Stomach (tissue), 9 donors: Measurements from ENCODE around the gene WASL. TPM values are rescaled to one million over a fixed set of nuclear protein-coding genes. Genes with fewer than 3 reads are reported as not detected.

Source experiments
- DNase-seq, 2 donors: peaks; one replicate each; pipeline versions ENCODE4 v3.0.0 to v3.0.0-alpha.2; 2013 to 2019
- H3K27ac ChIP-seq, 5 donors: fragments of 200-600 bp in 4 of 5; sonication (generic) in 4 of 5; one replicate each; pipeline ENCODE4 v1.5.1; 2013 to 2019; ENCODE audit warnings: mild to moderate bottlenecking in 1 of 5, moderate library complexity in 1 of 5
- H3K27me3 ChIP-seq, 3 donors: fragments of 200-600 bp; sonication (generic); one replicate each; pipeline ENCODE4 v1.5.1; 2017 to 2019; ENCODE audit warnings: mixed run types in 1 of 3
- H3K36me3 ChIP-seq, 4 donors: fragments of 200-600 bp; sonication (generic); 1 replicate in 3 of 4; 2 replicates in 1 of 4; pipeline ENCODE4 v1.5.1; 2016 to 2019
- H3K4me1 ChIP-seq, 4 donors: fragments of 200-600 bp; sonication (generic); one replicate each; pipeline ENCODE4 v1.5.1; 2016 to 2019
- H3K4me3 ChIP-seq, 4 donors: fragments of 200-600 bp; sonication (generic) in 3 of 4; one replicate each; pipeline ENCODE4 v1.5.1; 2016 to 2019; ENCODE audit warnings: mild to moderate bottlenecking in 1 of 4
- H3K9me3 ChIP-seq, 4 donors: fragments of 200-600 bp; sonication (generic); one replicate each; pipeline ENCODE4 v1.5.1; 2016 to 2019
- CTCF ChIP-seq, 7 experiments: fragments of 450-650 bp in 4 of 7; fragments of 200-600 bp in 3 of 7; sonication (generic) in 3 of 7; IDR thresholded peaks; one replicate each; pipeline ENCODE4 v1.5.1; 2016 to 2019; ENCODE audit warnings: antibody characterized with exemption in 7 of 7, control low read depth in 2 of 7, mild to moderate bottlenecking in 1 of 7
- EP300 ChIP-seq: sonication (generic); formaldehyde crosslinking; IDR thresholded peaks from one replicate; pipeline ENCODE4 v1.6.1; 2017; ENCODE audit warnings: antibody characterized with exemption
- POLR2A ChIP-seq, 4 donors: fragments of 450-650 bp; IDR thresholded peaks; one replicate each; pipeline ENCODE4 v1.6.1; 2016; ENCODE audit warnings: antibody characterized with exemption in 4 of 4, control low read depth in 2 of 4, mild to moderate bottlenecking in 1 of 4, moderate library complexity in 1 of 4
- POLR2AphosphoS5 ChIP-seq, 3 donors: sonication (generic); formaldehyde crosslinking; IDR thresholded peaks; one replicate each; pipeline ENCODE4 v1.6.1; 2016; ENCODE audit warnings: antibody characterized with exemption in 3 of 3
- WGBS, 5 donors: extraction: QIAGEN DNeasy Blood & Tissue Kit in 3 of 5; methylation state at CpG; one replicate each; pipeline versions ENCODE4 v1.1.5 to v1.1.7; 2013 to 2018; 5-methylcytosine and 5-hydroxymethylcytosine counted together
- intact Hi-C: fragments of 100-400 bp; cut with DNase I; formaldehyde crosslinking; loops from one replicate; pipeline ENCODE4 v1.15.1; 2023; ENCODE audit warnings: low total_unique reads
- polyA plus RNA-seq, 3 donors: library from polyadenylated mRNA; stranded (reverse); fragments of 200-250 nt; gene quantifications; one replicate each; pipeline ENCODE4 v1.2.3, GENCODE V29; 2013
- total RNA-seq, 5 donors: library from RNA; depleted of rRNA; stranded (reverse); fragments of >200 nt; gene quantifications; one replicate each; pipeline versions ENCODE4 v1.1.0 to v1.2.3, GENCODE V29; 2014 to 2016
- donor health status: healthy with polysubstance abuse.
- donor health status: Bipolar disorder and iron deficiency.
- donor health status: healthy.

Gene WASL
- total and polyA plus RNA-seq, 8 donors: 9.0 to 56.7 (median 21.7) TPM

DNA sequence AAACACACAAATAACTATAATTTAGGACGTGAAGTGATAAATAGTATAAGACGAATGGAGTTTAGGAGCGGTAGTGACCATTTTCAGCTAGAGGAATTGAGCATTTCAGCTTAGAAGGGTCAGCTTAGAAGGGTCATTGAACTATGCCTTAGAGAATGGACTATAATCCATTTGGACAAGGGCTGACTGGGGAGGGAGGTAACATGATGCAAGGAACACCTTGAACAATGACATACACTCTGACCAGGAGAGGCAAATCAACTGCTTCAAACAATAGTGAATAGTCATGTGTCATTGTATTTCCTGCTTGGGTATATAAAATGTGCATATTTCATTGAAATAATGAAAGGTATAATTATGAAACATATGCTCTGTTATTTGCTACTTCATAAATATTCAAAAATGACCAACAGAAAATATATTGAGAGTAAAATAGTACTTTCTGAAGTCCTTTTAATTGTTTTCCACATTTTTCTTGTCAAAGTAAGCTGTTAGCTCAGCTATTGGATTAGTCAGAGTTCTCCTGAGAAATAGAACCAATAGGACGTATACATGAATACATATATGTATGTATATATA lies 40.5 kb upstream of the WASL start:
- 90 to 95% (median 93%) methylated on average over 4 of the region's 4 CpGs for WGBS, 5 donors
- H3K27ac ChIP-seq: no peak overlapping the region
- no peak for TF ChIP-seq POLR2A (IDR thresholded peaks at IDR 0.05)
- no peak for TF ChIP-seq EP300
- no peak for TF ChIP-seq POLR2AphosphoS5 (IDR thresholded peaks at IDR 0.05)
- TF ChIP-seq CTCF (IDR thresholded peaks at IDR 0.05): no peak

GRCh38 chr7:123788584-123788983 lies 39.8 kb upstream of the WASL start:
- Histone ChIP-seq H3K4me3 (no peak overlapping the region), H3K9me3 (no peaks in the 10 kb centered on the region), H3K27ac (no peak overlapping the region), H3K4me1 (peaks cover 0 to 22% (median 13%) of the 10 kb centered on the region in 4 donors), H3K36me3 (no peaks in the 10 kb centered on the region), H3K27me3 (no peaks in the 10 kb centered on the region)
- no peak for TF ChIP-seq POLR2AphosphoS5 (IDR thresholded peaks at IDR 0.05)
- no peak for TF ChIP-seq POLR2A (IDR thresholded peaks at IDR 0.05)
- TF ChIP-seq CTCF (IDR thresholded peaks at IDR 0.05): no peak
- TF ChIP-seq EP300: no peak
- no peak for DNase-seq
- intact Hi-C loops: no loop called here
- WGBS, 5 donors: 25 to 63% (median 50%) methylated on average over 2 of the region's 2 CpGs

More for the DNA sequence above, 40.5 kb upstream of the WASL start:
- Histone ChIP-seq H3K4me3 (no peak overlapping the region), H3K9me3 (no peaks in the 10 kb centered on the region), H3K4me1 (peaks cover 0 to 15% (median 7%) of the 10 kb centered on the region in 4 donors), H3K36me3 (no peaks in the 10 kb centered on the region), H3K27me3 (no peaks in the 10 kb centered on the region)
- intact Hi-C loops: no loop called here
- DNase-seq: no peak

DNA sequence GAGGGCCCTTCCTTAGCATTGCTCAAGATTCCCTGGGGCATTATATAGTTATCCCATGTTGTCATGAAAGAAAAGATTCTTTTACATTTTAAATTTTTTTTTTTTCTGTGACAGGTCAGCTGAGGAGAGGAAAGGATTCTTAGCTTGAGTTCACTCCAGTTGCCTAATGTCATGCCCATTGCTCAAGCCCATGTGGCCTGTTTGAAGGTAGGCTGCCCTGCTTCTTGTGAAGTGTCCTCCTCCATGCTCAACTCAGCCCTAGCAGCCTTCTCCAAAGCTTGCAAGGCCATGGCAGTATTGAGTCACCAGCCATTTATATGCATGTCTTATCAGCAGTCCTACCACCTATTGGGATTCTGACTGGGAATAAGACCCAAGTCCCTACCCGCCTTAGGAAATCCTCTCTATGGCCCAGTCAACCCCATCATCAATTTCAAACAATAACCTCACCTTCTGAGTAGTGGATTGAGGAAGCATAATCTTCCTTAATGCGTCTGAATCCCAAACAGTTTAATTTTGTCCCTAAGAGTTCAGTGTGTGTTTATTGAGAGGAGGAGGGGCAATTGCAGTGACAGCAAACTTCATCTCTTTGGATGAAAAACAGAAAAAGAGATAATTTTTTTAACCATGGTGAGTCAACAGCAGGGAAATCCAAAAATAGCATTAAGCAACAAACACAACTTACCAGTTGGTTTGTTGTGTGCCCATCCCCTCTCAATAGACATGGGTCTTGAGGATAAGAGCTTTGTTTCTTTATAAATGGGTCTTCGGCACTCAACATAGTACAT lies 38.6 kb upstream of the WASL start:
- no peaks in the 10 kb centered on the region for H3K27me3 ChIP-seq
- TF ChIP-seq POLR2AphosphoS5 (IDR thresholded peaks at IDR 0.05) (no peak), POLR2A (IDR thresholded peaks at IDR 0.05) (no peak), EP300 (no peak), CTCF (IDR thresholded peaks at IDR 0.05) (no peak)
- no peaks in the 10 kb centered on the region for H3K9me3 ChIP-seq
- DNase-seq: no peak
- no peak overlapping the region for H3K4me3 ChIP-seq
- no peaks in the 10 kb centered on the region for H3K36me3 ChIP-seq
- H3K4me1 ChIP-seq: peaks cover 3 to 22% (median 17%) of the 10 kb centered on the region in 4 donors
- intact Hi-C loops: no loop called here
- 71 to 86% (median 71%) methylated on average over 3 of the region's 3 CpGs for WGBS, 5 donors
- no peak overlapping the region for H3K27ac ChIP-seq

DNA sequence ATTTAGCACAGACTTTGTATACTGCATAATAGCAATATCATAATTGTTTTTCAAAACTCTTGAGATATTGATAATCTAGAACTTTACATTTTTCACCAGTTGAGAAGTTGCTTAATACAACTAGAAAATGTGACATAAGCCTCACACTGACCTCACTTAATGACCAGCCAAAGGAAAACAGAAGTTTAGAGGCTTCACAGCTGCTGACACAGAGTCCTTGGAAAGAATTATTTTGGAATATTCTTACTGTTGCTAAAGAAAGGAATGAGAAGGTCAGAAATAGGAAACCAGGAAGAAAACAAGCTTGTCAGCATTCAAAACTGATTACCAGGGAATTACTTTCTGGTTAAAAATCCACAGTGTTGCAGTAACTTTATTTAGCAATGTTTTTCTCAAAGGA lies 35.5 kb upstream of the WASL start:
- peaks cover 3 to 22% (median 17%) of the 10 kb centered on the region in 4 donors for H3K4me1 ChIP-seq
- no peaks in the 10 kb centered on the region for H3K9me3 ChIP-seq
- no peaks in the 10 kb centered on the region for H3K36me3 ChIP-seq
- intact Hi-C loops: no loop called here
- peak in 1 of 2 donors; percentile 51 for DNase-seq
- no peak for TF ChIP-seq CTCF (IDR thresholded peaks at IDR 0.05)
- TF ChIP-seq EP300: no peak
- no peak for TF ChIP-seq POLR2A (IDR thresholded peaks at IDR 0.05)
- TF ChIP-seq POLR2AphosphoS5 (IDR thresholded peaks at IDR 0.05): no peak
- H3K4me3 ChIP-seq: no peak overlapping the region
- no peaks in the 10 kb centered on the region for H3K27me3 ChIP-seq
- peak overlapping the region in 3 of 5 donors; percentile 18 to 52 (median 27) for H3K27ac ChIP-seq
